Posterior cingulate gyrus (tissue), 11 donors: Measurements from ENCODE around the gene ALKBH3.

Experiments
- DNase-seq, 10 donors: peaks; one replicate each; pipeline versions ENCODE4 v3.0.0 to v3.0.0-alpha.2; 2020 to 2021; ENCODE audit warnings: mixed read lengths in 3 of 10
- intact Hi-C: fragments of 100-400 bp; cut with DNase I; formaldehyde crosslinking; loops from one replicate; pipeline ENCODE4 v1.15.1; 2023

The ALKBH3 gene

GRCh38 chr11:43920598-43921419 is 40.2 kb downstream of the ALKBH3 start:
- no peak for DNase-seq
- intact Hi-C loops: no loop called here

GRCh38 chr11:43921561-43922294 is 41.1 kb downstream of the ALKBH3 start:
- no peak for DNase-seq
- intact Hi-C loops: no loop called here

- intact Hi-C loops: no loop called here
- DNase-seq: no peak
Observed at GRCh38 chr11:43922295-43922648, 41.6 kb downstream of the ALKBH3 start.

GRCh38 chr11:43922744-43923405 is 42.2 kb downstream of the ALKBH3 start:
- DNase-seq: no peak
- intact Hi-C loops: no loop called here

- intact Hi-C loops: no loop called here
- DNase-seq: peak in 6 of 10 donors; percentile 30 to 88 (median 49)
Observed at GRCh38 chr11:43923406-43924111, 42.9 kb downstream of the ALKBH3 start.

- peak in 1 of 10 donors; percentile 85 for DNase-seq
- intact Hi-C loops: no loop called here
Observed at GRCh38 chr11:43924112-43924855, 43.7 kb downstream of the ALKBH3 start.

GRCh38 chr11:43925063-43925931 is 44.7 kb downstream of the ALKBH3 start:
- intact Hi-C loops: no loop called here
- DNase-seq: no peak

GRCh38 chr11:43925932-43926505 is 45.4 kb downstream of the ALKBH3 start:
- no peak for DNase-seq

GRCh38 chr11:43927070-43927469 is 46.4 kb downstream of the ALKBH3 start:
- intact Hi-C loops: no loop called here
- no peak for DNase-seq

More at GRCh38 chr11:43925932-43926505, 45.4 kb downstream of the ALKBH3 start:
- intact Hi-C loops: no loop called here

- no peak for DNase-seq
- intact Hi-C loops: no loop called here
Observed at GRCh38 chr11:43927925-43928707, 47.5 kb downstream of the ALKBH3 start.

GRCh38 chr11:43928721-43929120 is 48.1 kb downstream of the ALKBH3 start:
- intact Hi-C loops: no loop called here
- DNase-seq: no peak

GRCh38 chr11:43930868-43931716 is 50.5 kb downstream of the ALKBH3 start:
- intact Hi-C loops: no loop called here
- no peak for DNase-seq

GRCh38 chr11:43931717-43932039 is 51.0 kb downstream of the ALKBH3 start:
- intact Hi-C loops: no loop called here
- DNase-seq: no peak

GRCh38 chr11:43933226-43933607 is 52.6 kb downstream of the ALKBH3 start:
- no peak for DNase-seq
- intact Hi-C loops: no loop called here

GRCh38 chr11:43933608-43934551 is 53.2 kb downstream of the ALKBH3 start:
- intact Hi-C loops: no loop called here
- DNase-seq: peak in 1 of 10 donors; percentile 83
